ENCODE measurements around the gene CPE.

CPE gene

GRCh38 chr4:165454426-165454825, 75.6 kb downstream of the CPE start:
- TF ChIP-seq EZH2phosphoT487 (IDR thresholded peaks at IDR 0.05; ENCODE audit: low read depth): no peak
- TF ChIP-seq CTCF (IDR thresholded peaks at IDR 0.05; ENCODE audit: low read depth, low read length): no peak
- H3K4me2 ChIP-seq (ENCODE audit: low read length): no peak overlapping the region

GRCh38 chr4:165457793-165458192, 79.0 kb downstream of the CPE start:
- H3K36me3 ChIP-seq (replicated peaks; ENCODE audit: low read depth, low read length): no peaks in the 10 kb centered on the region
- H3K79me2 ChIP-seq (ENCODE audit: low read length): no peaks in the 10 kb centered on the region
- H3K27me3 ChIP-seq (ENCODE audit: low read depth, low read length): no peaks in the 10 kb centered on the region
- no peaks in the 10 kb centered on the region for H3K4me1 ChIP-seq (ENCODE audit: low read length)
- no peaks in the 10 kb centered on the region for H3K9me3 ChIP-seq (ENCODE audit: insufficient read depth, low read length)
- TF ChIP-seq CTCF (IDR thresholded peaks at IDR 0.05; ENCODE audit: low read depth, low read length) (no peak), EZH2phosphoT487 (IDR thresholded peaks at IDR 0.05; ENCODE audit: low read depth) (no peak)
- no peak overlapping the region for H3K27ac ChIP-seq (ENCODE audit: low read length)
- H3K9ac ChIP-seq (ENCODE audit: low read length): no peak overlapping the region
- H4K20me1 ChIP-seq (ENCODE audit: insufficient read depth, low read length): no peaks in the 10 kb centered on the region
- no peak overlapping the region for H3K4me3 ChIP-seq (ENCODE audit: low read length)
- H3K4me2 ChIP-seq (ENCODE audit: low read length): no peak overlapping the region
- no peak overlapping the region for H2AFZ ChIP-seq (ENCODE audit: low read depth, low read length)

More at GRCh38 chr4:165454426-165454825, 75.6 kb downstream of the CPE start:
- no peaks in the 10 kb centered on the region for H3K9me3 ChIP-seq (ENCODE audit: insufficient read depth, low read length)
- no peaks in the 10 kb centered on the region for H3K36me3 ChIP-seq (replicated peaks; ENCODE audit: low read depth, low read length)
- no peaks in the 10 kb centered on the region for H3K27me3 ChIP-seq (ENCODE audit: low read depth, low read length)
- no peak overlapping the region for H2AFZ ChIP-seq (ENCODE audit: low read depth, low read length)
- H3K4me3 ChIP-seq (ENCODE audit: low read length): no peak overlapping the region
- H3K27ac ChIP-seq (ENCODE audit: low read length): no peak overlapping the region
- H3K4me1 ChIP-seq (ENCODE audit: low read length): no peaks in the 10 kb centered on the region
- H3K9ac ChIP-seq (ENCODE audit: low read length): no peak overlapping the region
- H3K79me2 ChIP-seq (ENCODE audit: low read length): no peaks in the 10 kb centered on the region
- no peaks in the 10 kb centered on the region for H4K20me1 ChIP-seq (ENCODE audit: insufficient read depth, low read length)

DNA sequence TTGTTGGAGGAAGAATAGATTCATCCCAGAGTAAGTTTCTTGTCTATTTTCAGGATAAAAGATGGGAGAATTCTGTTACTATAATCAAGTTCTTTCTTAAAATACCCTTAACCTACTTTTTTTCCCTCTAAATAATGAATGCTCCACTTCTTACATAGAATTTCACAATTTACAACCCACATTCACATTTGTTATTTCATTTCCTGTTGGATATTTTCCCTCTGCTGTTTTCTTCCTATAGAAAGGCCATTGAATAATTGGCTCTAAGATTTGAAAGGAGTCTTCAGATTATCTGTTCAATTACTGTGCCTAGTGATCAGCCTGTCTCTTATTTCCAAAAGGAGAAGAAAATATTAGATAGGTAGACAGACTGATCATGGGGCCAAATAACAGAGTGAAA, 79.7 kb downstream of the CPE start:
- Histone ChIP-seq H3K27ac (ENCODE audit: low read length) (no peak overlapping the region), H3K4me1 (ENCODE audit: low read length) (no peaks in the 10 kb centered on the region), H3K4me3 (ENCODE audit: low read length) (no peak overlapping the region), H3K36me3 (replicated peaks; ENCODE audit: low read depth, low read length) (no peaks in the 10 kb centered on the region), H3K79me2 (ENCODE audit: low read length) (no peaks in the 10 kb centered on the region), H3K4me2 (ENCODE audit: low read length) (no peak overlapping the region), H3K9ac (ENCODE audit: low read length) (no peak overlapping the region), H3K9me3 (ENCODE audit: insufficient read depth, low read length) (no peaks in the 10 kb centered on the region), H3K27me3 (ENCODE audit: low read depth, low read length) (no peaks in the 10 kb centered on the region), H2AFZ (ENCODE audit: low read depth, low read length) (no peak overlapping the region), H4K20me1 (ENCODE audit: insufficient read depth, low read length) (no peaks in the 10 kb centered on the region)
- TF ChIP-seq EZH2phosphoT487 (IDR thresholded peaks at IDR 0.05; ENCODE audit: low read depth): no peak
- no peak for TF ChIP-seq CTCF (IDR thresholded peaks at IDR 0.05; ENCODE audit: low read depth, low read length)

- TF ChIP-seq EZH2phosphoT487 (IDR thresholded peaks at IDR 0.05; ENCODE audit: low read depth) (no peak), CTCF (IDR thresholded peaks at IDR 0.05; ENCODE audit: low read depth, low read length) (no peak)
- Histone ChIP-seq H4K20me1 (ENCODE audit: insufficient read depth, low read length) (no peaks in the 10 kb centered on the region), H2AFZ (ENCODE audit: low read depth, low read length) (no peak overlapping the region), H3K27ac (ENCODE audit: low read length) (no peak overlapping the region), H3K27me3 (ENCODE audit: low read depth, low read length) (no peaks in the 10 kb centered on the region), H3K36me3 (replicated peaks; ENCODE audit: low read depth, low read length) (no peaks in the 10 kb centered on the region), H3K4me2 (ENCODE audit: low read length) (no peak overlapping the region), H3K79me2 (ENCODE audit: low read length) (no peaks in the 10 kb centered on the region), H3K4me1 (ENCODE audit: low read length) (peaks cover 4% of the 10 kb centered on the region; the same call in 1 of the 2 replicates), H3K9me3 (ENCODE audit: insufficient read depth, low read length) (no peaks in the 10 kb centered on the region), H3K9ac (ENCODE audit: low read length) (no peak overlapping the region), H3K4me3 (ENCODE audit: low read length) (no peak overlapping the region)
Observed at GRCh38 chr4:165461159-165461821, 82.5 kb downstream of the CPE start.
